Measurements from ENCODE around the gene BNIPL.

DNA sequence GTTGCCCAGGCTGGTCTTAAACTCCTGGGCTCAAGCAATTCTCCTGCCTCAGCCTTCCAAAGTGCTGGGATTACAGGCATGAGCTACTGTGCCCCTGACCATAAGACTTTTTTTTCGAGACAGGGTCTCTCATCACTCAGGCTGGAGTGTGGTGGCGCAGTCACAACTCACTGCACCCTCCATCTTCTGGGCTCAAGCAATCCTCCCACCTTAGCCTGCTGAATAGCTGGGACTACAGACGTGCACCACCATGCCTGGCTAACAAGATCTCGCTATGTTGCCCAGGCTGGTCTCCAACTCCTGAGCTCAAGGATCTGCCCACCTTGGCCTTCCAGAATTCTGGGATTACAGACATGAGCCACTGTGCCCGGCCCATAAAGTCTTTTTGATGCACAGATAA, 13.1 kb downstream of the BNIPL start:
- TF ChIP-seq, protein P1, sequence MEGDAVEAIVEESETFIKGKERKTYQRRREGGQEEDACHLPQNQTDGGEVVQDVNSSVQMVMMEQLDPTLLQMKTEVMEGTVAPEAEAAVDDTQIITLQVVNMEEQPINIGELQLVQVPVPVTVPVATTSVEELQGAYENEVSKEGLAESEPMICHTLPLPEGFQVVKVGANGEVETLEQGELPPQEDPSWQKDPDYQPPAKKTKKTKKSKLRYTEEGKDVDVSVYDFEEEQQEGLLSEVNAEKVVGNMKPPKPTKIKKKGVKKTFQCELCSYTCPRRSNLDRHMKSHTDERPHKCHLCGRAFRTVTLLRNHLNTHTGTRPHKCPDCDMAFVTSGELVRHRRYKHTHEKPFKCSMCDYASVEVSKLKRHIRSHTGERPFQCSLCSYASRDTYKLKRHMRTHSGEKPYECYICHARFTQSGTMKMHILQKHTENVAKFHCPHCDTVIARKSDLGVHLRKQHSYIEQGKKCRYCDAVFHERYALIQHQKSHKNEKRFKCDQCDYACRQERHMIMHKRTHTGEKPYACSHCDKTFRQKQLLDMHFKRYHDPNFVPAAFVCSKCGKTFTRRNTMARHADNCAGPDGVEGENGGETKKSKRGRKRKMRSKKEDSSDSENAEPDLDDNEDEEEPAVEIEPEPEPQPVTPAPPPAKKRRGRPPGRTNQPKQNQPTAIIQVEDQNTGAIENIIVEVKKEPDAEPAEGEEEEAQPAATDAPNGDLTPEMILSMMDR (IDR thresholded peaks at IDR 0.05; ENCODE audit: low read length): no peak
- no peak for TF ChIP-seq EZH2phosphoT487 (IDR thresholded peaks at IDR 0.05; ENCODE audit: low read length)
- no peak for TF ChIP-seq EZH2 (optimal IDR thresholded peaks at IDR 0.05; ENCODE audit: low read depth, low read length)
